Measurements from ENCODE around the gene ACAD10. TPM values are rescaled to one million over a fixed set of nuclear protein-coding genes. Genes with fewer than 3 reads are reported as not detected.

ACAD10 gene
- total and polyA plus RNA-seq, 10 of the 15 experiments (the other 5 are each of a cell fraction or from before 2014, with no cell fraction given) = 2.9 to 21.9 (median 17.5) TPM

DNA sequence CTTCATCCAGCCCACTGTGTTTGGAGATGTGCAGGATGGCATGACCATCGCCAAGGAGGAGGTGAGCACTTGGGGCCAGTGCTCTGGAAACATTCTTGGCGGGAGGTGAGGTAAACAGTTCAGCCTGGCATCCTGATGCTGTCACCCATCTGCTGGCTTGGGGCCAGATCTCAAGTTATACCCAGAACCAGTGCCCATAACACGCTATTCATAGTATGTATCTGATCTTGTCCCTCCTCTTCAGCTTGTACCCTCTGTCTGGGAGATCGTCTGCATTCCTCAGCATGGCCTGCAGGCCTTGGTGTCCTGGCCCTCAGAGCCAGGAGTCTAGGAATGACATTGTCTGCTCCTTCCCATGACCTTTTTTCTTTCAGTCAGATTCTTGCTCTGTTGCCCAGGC, 112.3 kb downstream of the ACAD10 start:
- H2AFZ ChIP-seq (ENCODE audit: control insufficient read depth, low read depth, low read length) = no peak overlapping the region
- H3K27me3 ChIP-seq (replicated peaks in 1 of 2; ENCODE audit: control insufficient read depth in 2 of 2, insufficient read depth in 2 of 2, low read length in 1 of 2) = no peaks in the 10 kb centered on the region
- no peak for FAIRE-seq
- no peak overlapping the region for H3K4me2 ChIP-seq (ENCODE audit: control insufficient read depth, insufficient read depth)
- no peak overlapping the region for H3K4me3 ChIP-seq
- no TSS peak for BruUV-seq (replicated peaks)
- WGBS (ENCODE audit: insufficient coverage, insufficient replicate concordance, low lambda C conversion rate, missing lambda C conversion rate) = 77% methylated on average over 4 of the region's 4 CpGs
- no peak for DNase-seq (ENCODE audit: low read depth, low spot score)
- in situ Hi-C loops (cut with MboI) (no loop called here), intact Hi-C loops (cut with micrococcal nuclease; ENCODE audit: unreplicated experiment) (no loop called here)
- ATAC-seq = no peak
- no peaks in the 10 kb centered on the region; a peak in 2 of 4 replicates for H3K36me3 ChIP-seq (ENCODE audit: control insufficient read depth in 2 of 2, insufficient read depth in 2 of 2, low read length in 1 of 2)
- H4K20me1 ChIP-seq (ENCODE audit: control insufficient read depth, insufficient read depth) = no peaks in the 10 kb centered on the region
- no peaks in the 10 kb centered on the region for H3K9me3 ChIP-seq (replicated peaks; ENCODE audit: control insufficient read depth, insufficient read depth, low read length)
- CTCF ChIA-PET = interaction anchor here (2.1 kb wide), 1 partner anchor 15 kb away, joined by 14 read pairs; no protein-coding TSS in a partner anchor
- H3K79me2 ChIP-seq (ENCODE audit: control insufficient read depth, insufficient read depth, low read length) = no peaks in the 10 kb centered on the region
- no peaks in the 10 kb centered on the region for H3K4me1 ChIP-seq (ENCODE audit: control insufficient read depth, insufficient read depth, low read length)
- POLR2A ChIA-PET = no interaction called here
- RAD21 ChIA-PET (ENCODE audit: unreplicated experiment) = no interaction called here
- SMC1A ChIA-PET (ENCODE audit: uncharacterized antibody, unreplicated experiment) = interaction anchor here (3.0 kb wide), 1 partner anchor 15 kb away, joined by 8 read pairs; no protein-coding TSS in a partner anchor
- H3K9ac ChIP-seq (ENCODE audit: control insufficient read depth, insufficient read depth, low read length) = no peak overlapping the region
- no peak overlapping the region for H3K27ac ChIP-seq (ENCODE audit: control insufficient read depth, insufficient read depth)
- TF ChIP-seq, protein P1, sequence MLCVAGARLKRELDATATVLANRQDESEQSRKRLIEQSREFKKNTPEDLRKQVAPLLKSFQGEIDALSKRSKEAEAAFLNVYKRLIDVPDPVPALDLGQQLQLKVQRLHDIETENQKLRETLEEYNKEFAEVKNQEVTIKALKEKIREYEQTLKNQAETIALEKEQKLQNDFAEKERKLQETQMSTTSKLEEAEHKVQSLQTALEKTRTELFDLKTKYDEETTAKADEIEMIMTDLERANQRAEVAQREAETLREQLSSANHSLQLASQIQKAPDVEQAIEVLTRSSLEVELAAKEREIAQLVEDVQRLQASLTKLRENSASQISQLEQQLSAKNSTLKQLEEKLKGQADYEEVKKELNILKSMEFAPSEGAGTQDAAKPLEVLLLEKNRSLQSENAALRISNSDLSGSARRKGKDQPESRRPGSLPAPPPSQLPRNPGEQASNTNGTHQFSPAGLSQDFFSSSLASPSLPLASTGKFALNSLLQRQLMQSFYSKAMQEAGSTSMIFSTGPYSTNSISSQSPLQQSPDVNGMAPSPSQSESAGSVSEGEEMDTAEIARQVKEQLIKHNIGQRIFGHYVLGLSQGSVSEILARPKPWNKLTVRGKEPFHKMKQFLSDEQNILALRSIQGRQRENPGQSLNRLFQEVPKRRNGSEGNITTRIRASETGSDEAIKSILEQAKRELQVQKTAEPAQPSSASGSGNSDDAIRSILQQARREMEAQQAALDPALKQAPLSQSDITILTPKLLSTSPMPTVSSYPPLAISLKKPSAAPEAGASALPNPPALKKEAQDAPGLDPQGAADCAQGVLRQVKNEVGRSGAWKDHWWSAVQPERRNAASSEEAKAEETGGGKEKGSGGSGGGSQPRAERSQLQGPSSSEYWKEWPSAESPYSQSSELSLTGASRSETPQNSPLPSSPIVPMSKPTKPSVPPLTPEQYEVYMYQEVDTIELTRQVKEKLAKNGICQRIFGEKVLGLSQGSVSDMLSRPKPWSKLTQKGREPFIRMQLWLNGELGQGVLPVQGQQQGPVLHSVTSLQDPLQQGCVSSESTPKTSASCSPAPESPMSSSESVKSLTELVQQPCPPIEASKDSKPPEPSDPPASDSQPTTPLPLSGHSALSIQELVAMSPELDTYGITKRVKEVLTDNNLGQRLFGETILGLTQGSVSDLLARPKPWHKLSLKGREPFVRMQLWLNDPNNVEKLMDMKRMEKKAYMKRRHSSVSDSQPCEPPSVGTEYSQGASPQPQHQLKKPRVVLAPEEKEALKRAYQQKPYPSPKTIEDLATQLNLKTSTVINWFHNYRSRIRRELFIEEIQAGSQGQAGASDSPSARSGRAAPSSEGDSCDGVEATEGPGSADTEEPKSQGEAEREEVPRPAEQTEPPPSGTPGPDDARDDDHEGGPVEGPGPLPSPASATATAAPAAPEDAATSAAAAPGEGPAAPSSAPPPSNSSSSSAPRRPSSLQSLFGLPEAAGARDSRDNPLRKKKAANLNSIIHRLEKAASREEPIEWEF (IDR thresholded peaks at IDR 0.05; ENCODE audit: insufficient replicate concordance, low read depth, low read length) = no peak
- TF ChIP-seq IRF4 (IDR thresholded peaks at IDR 0.05; ENCODE audit: low read depth, low read length) (no peak), POU2F2 (IDR thresholded peaks at IDR 0.05; ENCODE audit: borderline replicate concordance, low read depth, low read length) (no peak), WRNIP1 (IDR thresholded peaks at IDR 0.05; ENCODE audit: borderline replicate concordance, low read depth, low read length) (no peak), SIX5 (IDR thresholded peaks at IDR 0.05; ENCODE audit: low read depth, low read length, severe bottlenecking) (no peak), RAD51 (IDR thresholded peaks at IDR 0.05) (no peak), RCOR1 (conservative IDR thresholded peaks at IDR 0.05; ENCODE audit: low read depth, low read length) (no peak)
- TF ChIP-seq, protein P2, sequence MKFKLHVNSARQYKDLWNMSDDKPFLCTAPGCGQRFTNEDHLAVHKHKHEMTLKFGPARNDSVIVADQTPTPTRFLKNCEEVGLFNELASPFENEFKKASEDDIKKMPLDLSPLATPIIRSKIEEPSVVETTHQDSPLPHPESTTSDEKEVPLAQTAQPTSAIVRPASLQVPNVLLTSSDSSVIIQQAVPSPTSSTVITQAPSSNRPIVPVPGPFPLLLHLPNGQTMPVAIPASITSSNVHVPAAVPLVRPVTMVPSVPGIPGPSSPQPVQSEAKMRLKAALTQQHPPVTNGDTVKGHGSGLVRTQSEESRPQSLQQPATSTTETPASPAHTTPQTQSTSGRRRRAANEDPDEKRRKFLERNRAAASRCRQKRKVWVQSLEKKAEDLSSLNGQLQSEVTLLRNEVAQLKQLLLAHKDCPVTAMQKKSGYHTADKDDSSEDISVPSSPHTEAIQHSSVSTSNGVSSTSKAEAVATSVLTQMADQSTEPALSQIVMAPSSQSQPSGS (IDR thresholded peaks at IDR 0.05; ENCODE audit: low read length) = no peak
- TF ChIP-seq, protein P3, sequence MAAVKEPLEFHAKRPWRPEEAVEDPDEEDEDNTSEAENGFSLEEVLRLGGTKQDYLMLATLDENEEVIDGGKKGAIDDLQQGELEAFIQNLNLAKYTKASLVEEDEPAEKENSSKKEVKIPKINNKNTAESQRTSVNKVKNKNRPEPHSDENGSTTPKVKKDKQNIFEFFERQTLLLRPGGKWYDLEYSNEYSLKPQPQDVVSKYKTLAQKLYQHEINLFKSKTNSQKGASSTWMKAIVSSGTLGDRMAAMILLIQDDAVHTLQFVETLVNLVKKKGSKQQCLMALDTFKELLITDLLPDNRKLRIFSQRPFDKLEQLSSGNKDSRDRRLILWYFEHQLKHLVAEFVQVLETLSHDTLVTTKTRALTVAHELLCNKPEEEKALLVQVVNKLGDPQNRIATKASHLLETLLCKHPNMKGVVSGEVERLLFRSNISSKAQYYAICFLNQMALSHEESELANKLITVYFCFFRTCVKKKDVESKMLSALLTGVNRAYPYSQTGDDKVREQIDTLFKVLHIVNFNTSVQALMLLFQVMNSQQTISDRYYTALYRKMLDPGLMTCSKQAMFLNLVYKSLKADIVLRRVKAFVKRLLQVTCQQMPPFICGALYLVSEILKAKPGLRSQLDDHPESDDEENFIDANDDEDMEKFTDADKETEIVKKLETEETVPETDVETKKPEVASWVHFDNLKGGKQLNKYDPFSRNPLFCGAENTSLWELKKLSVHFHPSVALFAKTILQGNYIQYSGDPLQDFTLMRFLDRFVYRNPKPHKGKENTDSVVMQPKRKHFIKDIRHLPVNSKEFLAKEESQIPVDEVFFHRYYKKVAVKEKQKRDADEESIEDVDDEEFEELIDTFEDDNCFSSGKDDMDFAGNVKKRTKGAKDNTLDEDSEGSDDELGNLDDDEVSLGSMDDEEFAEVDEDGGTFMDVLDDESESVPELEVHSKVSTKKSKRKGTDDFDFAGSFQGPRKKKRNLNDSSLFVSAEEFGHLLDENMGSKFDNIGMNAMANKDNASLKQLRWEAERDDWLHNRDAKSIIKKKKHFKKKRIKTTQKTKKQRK (IDR thresholded peaks at IDR 0.05; ENCODE audit: low read depth, low read length) = no peak
- TF ChIP-seq, protein P4, sequence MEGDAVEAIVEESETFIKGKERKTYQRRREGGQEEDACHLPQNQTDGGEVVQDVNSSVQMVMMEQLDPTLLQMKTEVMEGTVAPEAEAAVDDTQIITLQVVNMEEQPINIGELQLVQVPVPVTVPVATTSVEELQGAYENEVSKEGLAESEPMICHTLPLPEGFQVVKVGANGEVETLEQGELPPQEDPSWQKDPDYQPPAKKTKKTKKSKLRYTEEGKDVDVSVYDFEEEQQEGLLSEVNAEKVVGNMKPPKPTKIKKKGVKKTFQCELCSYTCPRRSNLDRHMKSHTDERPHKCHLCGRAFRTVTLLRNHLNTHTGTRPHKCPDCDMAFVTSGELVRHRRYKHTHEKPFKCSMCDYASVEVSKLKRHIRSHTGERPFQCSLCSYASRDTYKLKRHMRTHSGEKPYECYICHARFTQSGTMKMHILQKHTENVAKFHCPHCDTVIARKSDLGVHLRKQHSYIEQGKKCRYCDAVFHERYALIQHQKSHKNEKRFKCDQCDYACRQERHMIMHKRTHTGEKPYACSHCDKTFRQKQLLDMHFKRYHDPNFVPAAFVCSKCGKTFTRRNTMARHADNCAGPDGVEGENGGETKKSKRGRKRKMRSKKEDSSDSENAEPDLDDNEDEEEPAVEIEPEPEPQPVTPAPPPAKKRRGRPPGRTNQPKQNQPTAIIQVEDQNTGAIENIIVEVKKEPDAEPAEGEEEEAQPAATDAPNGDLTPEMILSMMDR (IDR thresholded peaks at IDR 0.05 in 2 of 3, conservative IDR thresholded peaks at IDR 0.05 in 1 of 3; ENCODE audit: control insufficient read depth in 2 of 3, extremely low read depth in 1 of 3, insufficient read depth in 1 of 3, low read depth in 3 of 3, low read length in 3 of 3) = no peak
- TF ChIP-seq, protein P5, sequence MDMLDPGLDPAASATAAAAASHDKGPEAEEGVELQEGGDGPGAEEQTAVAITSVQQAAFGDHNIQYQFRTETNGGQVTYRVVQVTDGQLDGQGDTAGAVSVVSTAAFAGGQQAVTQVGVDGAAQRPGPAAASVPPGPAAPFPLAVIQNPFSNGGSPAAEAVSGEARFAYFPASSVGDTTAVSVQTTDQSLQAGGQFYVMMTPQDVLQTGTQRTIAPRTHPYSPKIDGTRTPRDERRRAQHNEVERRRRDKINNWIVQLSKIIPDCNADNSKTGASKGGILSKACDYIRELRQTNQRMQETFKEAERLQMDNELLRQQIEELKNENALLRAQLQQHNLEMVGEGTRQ (IDR thresholded peaks at IDR 0.05; ENCODE audit: borderline replicate concordance, low read depth, low read length) = no peak
